ENCODE data around the gene CCDC197.

Gene CCDC197

DNA sequence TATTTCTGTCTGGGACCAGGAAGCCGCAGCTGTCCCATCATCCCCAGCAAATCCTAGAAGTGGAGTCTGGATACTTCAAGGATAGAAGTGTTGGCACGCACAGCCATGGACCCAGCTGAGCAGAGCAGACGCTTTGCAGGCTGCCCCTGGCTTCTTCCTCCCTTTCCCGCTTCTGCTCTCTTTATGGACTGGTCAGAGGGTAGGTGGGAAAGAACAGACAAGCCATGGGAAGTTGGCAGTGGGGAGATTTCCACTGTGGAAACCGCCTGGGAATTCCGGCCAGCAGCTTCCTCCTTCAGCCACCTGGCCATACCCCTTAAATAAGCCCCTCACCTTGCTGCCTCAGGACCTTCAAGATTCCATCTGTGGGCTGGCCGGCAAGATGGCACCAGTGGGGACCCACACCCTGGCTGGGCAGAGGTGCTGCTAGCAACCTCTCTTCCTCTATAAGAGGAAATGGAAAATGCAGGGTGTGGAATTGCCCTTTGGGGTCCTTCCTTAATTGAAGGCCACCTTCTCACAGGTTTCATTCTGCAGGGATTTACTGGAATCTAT, 49.7 kb downstream of the CCDC197 start:
- Histone ChIP-seq H3K27me3 (ENCODE audit: insufficient read depth, low read length, poor library complexity, severe bottlenecking) (no peaks in the 10 kb centered on the region), H3K4me1 (ENCODE audit: insufficient read depth, low read length, poor library complexity, severe bottlenecking) (no peaks in the 10 kb centered on the region), H3K4me2 (ENCODE audit: low read depth, low read length, poor library complexity, severe bottlenecking) (no peak overlapping the region), H3K9ac (ENCODE audit: low read depth, low read length, poor library complexity, severe bottlenecking) (no peak overlapping the region), H3K79me2 (ENCODE audit: insufficient read depth, low read length) (no peaks in the 10 kb centered on the region), H2AFZ (ENCODE audit: low read length) (no peak overlapping the region), H3F3A (ENCODE audit: low read depth) (no peaks in the 10 kb centered on the region), H4K20me1 (ENCODE audit: insufficient read depth, low read length, poor library complexity, severe bottlenecking) (no peaks in the 10 kb centered on the region), H3K9me3 (ENCODE audit: insufficient read depth, low read depth, low read length) (no peaks in the 10 kb centered on the region), H3K4me3 (ENCODE audit: low read length, poor library complexity, severe bottlenecking) (no peak overlapping the region), H3K36me3 (ENCODE audit: insufficient read depth, low read length) (peaks cover 64% of the 10 kb centered on the region; the same call in 1 of the 2 replicates), H3K9me2 (replicated peaks; ENCODE audit: low read depth, low read length) (no peaks in the 10 kb centered on the region)
- TF ChIP-seq, protein P1, sequence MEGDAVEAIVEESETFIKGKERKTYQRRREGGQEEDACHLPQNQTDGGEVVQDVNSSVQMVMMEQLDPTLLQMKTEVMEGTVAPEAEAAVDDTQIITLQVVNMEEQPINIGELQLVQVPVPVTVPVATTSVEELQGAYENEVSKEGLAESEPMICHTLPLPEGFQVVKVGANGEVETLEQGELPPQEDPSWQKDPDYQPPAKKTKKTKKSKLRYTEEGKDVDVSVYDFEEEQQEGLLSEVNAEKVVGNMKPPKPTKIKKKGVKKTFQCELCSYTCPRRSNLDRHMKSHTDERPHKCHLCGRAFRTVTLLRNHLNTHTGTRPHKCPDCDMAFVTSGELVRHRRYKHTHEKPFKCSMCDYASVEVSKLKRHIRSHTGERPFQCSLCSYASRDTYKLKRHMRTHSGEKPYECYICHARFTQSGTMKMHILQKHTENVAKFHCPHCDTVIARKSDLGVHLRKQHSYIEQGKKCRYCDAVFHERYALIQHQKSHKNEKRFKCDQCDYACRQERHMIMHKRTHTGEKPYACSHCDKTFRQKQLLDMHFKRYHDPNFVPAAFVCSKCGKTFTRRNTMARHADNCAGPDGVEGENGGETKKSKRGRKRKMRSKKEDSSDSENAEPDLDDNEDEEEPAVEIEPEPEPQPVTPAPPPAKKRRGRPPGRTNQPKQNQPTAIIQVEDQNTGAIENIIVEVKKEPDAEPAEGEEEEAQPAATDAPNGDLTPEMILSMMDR (conservative IDR thresholded peaks at IDR 0.05; ENCODE audit: low read length): no peak
- TF ChIP-seq EZH2phosphoT487 (IDR thresholded peaks at IDR 0.05; ENCODE audit: borderline replicate concordance): no peak

DNA sequence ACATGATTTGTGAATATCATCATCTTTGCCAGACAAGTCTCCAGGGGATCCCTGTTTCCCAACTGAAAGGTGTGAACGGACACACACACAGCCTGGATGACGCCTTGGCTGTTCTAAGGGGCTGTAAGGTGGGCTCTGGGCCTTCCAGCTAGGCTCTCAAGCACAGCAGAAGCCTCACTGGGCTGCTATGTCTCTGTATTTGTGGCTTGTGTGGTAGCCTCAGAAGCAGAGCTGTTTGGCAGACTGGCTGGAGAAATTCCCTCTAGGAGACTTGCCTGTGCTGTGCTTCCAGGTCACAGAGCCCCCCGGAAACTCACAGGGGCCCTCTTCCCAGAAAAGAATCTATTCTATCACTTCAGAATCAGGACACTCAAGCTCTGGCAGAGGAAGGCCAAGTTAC, 50.5 kb downstream of the CCDC197 start:
- Histone ChIP-seq H3K9me2 (replicated peaks; ENCODE audit: low read depth, low read length) (no peaks in the 10 kb centered on the region), H3K9ac (ENCODE audit: low read depth, low read length, poor library complexity, severe bottlenecking) (no peak overlapping the region), H3K4me1 (ENCODE audit: insufficient read depth, low read length, poor library complexity, severe bottlenecking) (no peaks in the 10 kb centered on the region), H3K9me3 (ENCODE audit: insufficient read depth, low read depth, low read length) (no peaks in the 10 kb centered on the region), H2AFZ (ENCODE audit: low read length) (no peak overlapping the region), H4K20me1 (ENCODE audit: insufficient read depth, low read length, poor library complexity, severe bottlenecking) (no peaks in the 10 kb centered on the region), H3K4me3 (ENCODE audit: low read length, poor library complexity, severe bottlenecking) (no peak overlapping the region), H3K79me2 (ENCODE audit: insufficient read depth, low read length) (no peaks in the 10 kb centered on the region), H3K4me2 (ENCODE audit: low read depth, low read length, poor library complexity, severe bottlenecking) (no peak overlapping the region), H3K27me3 (ENCODE audit: insufficient read depth, low read length, poor library complexity, severe bottlenecking) (no peaks in the 10 kb centered on the region), H3K36me3 (ENCODE audit: insufficient read depth, low read length) (peaks cover 72% of the 10 kb centered on the region; the same call in 1 of the 2 replicates), H3F3A (ENCODE audit: low read depth) (no peaks in the 10 kb centered on the region)
- TF ChIP-seq, protein P1 (conservative IDR thresholded peaks at IDR 0.05; ENCODE audit: low read length): no peak
- no peak for TF ChIP-seq EZH2phosphoT487 (IDR thresholded peaks at IDR 0.05; ENCODE audit: borderline replicate concordance)

DNA sequence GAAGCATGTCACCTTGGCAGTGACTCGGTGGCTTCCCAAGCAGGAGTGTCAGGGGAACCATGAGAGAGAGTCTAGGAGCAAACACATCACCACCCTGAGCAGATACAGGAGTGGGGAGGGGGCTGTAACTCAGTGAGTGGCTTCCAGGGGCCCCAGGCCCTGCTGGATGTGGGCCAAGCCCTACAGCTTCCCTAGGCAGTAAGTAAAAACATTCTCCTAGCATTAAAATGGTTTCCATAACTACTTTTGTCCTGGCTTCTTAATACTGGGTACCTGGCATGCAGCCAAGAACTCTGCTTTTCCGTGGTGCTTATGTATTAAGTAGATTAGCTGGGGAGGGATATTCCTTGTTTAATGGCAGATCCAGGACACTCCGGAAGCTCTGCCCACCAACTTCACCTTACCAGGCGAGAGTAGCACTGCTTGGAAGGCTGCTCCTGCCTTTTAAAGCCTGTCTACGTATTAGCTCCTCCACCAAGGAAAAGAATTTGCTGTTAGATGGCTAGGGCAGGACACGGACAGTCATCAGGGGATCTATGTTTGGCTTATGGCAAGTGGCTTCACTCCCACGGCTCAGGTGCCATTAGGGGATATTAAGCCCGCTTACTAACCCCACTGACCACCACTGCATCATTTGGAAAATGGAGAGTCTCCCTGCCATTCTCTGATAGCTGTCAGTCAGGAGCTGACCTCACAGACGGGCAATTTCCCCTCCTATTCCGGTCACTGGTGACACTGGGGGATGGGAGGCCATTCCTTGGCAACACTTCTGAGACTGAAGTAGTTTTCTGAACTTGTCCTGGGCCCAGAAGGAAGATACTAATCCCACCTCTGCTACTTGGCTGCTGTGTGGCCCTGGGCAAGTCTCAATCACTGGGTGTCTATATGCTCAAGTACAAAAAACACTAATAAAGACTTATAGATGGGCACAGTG, 51.9 kb downstream of the CCDC197 start:
- Histone ChIP-seq H3K4me1 (ENCODE audit: insufficient read depth, low read length, poor library complexity, severe bottlenecking) (no peaks in the 10 kb centered on the region), H3K9me2 (replicated peaks; ENCODE audit: low read depth, low read length) (no peaks in the 10 kb centered on the region), H3K9me3 (ENCODE audit: insufficient read depth, low read depth, low read length) (no peaks in the 10 kb centered on the region), H4K20me1 (ENCODE audit: insufficient read depth, low read length, poor library complexity, severe bottlenecking) (no peaks in the 10 kb centered on the region), H3K4me2 (ENCODE audit: low read depth, low read length, poor library complexity, severe bottlenecking) (no peak overlapping the region), H3K36me3 (ENCODE audit: insufficient read depth, low read length) (peaks cover 82% of the 10 kb centered on the region; the same call in 1 of the 2 replicates), H3K79me2 (ENCODE audit: insufficient read depth, low read length) (no peaks in the 10 kb centered on the region), H3K4me3 (ENCODE audit: low read length, poor library complexity, severe bottlenecking) (no peak overlapping the region), H3K9ac (ENCODE audit: low read depth, low read length, poor library complexity, severe bottlenecking) (no peak overlapping the region), H2AFZ (ENCODE audit: low read length) (no peak overlapping the region), H3K27me3 (ENCODE audit: insufficient read depth, low read length, poor library complexity, severe bottlenecking) (no peaks in the 10 kb centered on the region), H3F3A (ENCODE audit: low read depth) (no peaks in the 10 kb centered on the region)
- TF ChIP-seq, protein P1 (conservative IDR thresholded peaks at IDR 0.05; ENCODE audit: low read length): no peak
- no peak for TF ChIP-seq EZH2phosphoT487 (IDR thresholded peaks at IDR 0.05; ENCODE audit: borderline replicate concordance)

Data from Loucy (cell line).